KG1 (cell line): Measurements from ENCODE around the gene PTTG1IP.
A peak's percentile ranks its signal among the peaks of the same experiment; 100 is the strongest.

ENCODE experiments used
- DNase-seq: peaks from one replicate; lab custom pipeline; 2025; lab: John Stamatoyannopoulos, UW

Gene PTTG1IP

DNA sequence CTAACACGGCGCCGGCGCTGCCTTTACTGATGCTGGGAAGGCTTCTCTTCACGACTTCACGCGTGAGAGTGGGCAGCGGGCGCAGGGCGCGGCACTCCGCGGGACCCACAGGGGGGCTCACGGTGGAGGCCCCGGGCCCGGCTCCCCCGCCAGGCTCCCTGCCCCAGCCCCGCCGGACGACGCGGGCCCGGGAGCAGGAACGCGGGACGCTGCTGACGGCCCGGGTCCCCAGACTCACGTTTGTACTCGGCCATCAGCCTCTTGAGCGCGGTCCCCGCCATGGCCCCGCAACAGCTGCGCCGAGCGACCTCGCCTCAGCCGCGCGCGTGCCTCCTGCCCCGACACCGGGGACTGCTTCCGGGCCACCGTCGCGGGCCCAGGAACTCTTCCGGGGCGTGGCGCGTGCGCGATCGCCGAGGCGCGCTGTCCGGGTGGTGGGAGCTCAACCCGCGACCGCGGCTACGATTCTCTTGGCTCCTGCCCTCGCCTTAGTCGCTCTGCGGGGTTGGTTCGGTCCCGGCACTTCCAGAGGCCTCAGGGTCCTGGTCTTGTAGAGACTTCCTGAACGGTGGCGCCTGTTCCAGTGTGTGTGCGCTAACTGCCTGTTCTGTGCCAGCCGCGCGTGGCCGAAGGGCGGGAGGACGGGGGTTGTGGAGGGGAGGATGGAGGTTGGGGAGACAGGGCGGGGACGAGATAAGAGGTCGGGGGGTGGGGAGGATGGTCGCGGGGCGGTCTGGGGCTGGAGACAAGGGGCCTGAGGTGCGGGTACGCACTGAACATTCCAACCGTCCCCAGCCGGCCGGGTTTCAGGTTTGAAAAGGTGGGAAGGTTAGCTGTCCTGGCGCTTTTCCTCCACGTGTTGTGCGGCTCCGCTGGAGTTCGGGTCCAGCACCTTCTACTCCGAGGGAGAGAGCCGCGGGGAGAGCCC, 71.8 kb downstream of the PTTG1IP start, which contains the start of gene UBE2G2:
TSS of gene UBE2G2 (minus strand) at position 353 of the 928 bp plus-strand sequence. CDS start at position 281, 72 bp downstream.
- peak; percentile 50 for DNase-seq

DNA sequence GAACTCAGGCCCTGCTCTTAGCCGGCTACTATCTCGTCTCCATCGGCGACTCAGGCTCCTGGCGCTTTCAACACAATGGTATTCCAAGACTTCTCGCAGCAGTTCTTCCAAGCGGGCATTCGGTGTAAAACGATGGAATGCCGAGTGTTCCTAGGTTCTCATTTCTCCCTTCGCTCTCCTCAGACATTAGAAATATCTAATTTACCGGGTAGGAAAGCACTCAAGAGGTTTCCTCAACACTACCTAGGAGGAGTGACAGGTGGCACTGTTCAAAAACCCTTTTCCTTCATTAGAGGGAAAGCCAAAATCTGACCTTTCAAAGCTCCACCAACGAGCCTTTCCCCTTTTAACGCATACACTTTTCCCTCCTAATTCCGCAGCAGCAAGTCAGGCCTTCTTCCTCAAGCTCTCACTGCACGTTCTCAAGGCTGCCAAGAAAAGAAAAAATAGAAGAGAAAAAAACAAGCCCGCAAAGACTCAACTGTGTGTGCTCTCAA, 72.5 kb downstream of the PTTG1IP start:
- peak; percentile 32 for DNase-seq

DNA sequence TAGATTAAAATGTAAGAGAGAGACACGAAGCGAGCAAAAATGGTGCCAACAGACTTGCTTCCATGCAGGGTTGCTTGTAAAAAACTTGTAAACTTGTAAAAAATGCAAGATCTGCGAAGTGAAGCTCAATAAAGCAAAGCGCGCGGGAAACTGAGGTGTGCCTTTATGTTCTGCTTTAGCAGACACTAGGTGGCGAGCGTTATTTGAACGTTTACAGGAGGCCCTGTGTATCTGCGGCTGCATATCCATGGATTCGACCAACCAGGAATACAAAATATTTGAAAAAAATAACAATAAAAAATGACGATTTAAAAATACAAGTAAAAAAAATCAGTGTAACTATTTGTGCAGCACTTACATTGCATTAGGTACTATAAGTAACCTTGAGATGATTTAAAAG, 73.4 kb downstream of the PTTG1IP start:
- no peak for DNase-seq

DNA sequence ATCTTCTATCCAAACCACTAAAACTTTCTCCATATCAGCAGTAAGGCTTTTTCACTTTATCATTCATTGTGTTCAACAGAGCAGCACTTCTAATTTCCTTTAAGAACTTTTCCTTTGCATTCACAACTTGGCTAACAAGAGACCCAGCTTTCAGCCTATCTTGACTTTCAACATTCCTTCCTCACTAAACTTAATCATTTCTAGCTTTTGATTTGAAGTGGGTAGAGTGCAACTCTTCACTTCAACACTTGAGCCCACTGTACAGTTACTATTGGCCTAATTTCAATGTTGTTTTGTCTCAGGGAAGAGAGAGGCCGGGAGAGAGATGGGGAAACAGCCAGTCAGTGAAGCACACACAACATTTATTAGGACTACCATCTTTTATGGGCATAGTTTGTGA, 73.8 kb downstream of the PTTG1IP start:
- no peak for DNase-seq
